NOMO-1 treated with DMSO at 0.1 percent for 48 hours (cell line): ENCODE data around the gene ZNF804B.

Experiments used
- DNase-seq: peaks from one replicate; lab custom pipeline; 2025; ENCODE audit not compliant: unreplicated experiment; lab: John Stamatoyannopoulos, UW

ZNF804B gene

DNA sequence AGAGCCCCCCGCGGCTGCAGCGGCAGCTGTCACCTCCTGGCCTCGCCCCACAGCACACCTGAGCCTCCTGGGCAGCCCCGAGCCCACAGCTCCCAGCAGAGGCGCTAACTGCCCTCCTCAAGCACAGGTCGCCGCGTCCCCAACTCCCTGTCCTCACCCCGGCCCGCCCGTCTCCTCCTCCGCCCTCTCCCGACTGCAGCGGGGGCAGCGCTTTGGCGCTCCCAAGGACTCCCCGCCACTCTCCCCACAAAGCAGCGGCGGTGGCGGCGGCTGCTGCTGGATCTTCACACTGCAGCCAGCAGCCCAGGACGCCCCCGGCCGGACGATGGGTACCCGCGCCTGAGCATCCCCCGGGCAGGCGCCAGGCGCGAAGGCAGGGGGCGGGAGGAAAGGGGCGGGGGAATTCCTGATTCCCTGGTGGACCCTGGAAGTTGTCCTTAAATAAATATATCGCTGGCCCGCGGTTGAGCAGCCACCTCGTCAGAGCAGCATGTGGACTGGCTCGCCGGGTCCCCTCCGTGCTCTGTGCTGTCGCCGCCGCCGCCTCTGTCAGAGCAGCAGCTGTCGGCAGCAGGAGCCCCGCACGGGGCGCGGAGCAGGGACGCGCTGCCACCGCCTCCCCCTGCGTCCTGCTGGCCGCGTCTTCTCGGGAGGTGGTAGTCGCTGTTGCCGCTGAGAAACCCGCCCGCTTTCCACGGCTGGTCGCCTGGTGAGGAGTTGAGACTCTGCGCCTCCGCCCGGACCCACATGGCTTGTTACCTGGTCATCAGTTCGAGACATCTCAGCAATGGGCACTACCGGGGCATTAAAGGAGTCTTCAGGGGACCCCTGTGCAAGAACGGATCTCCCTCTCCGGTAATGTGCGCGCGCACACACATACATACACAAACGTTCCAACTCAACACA, at the start of gene ZNF804B:
TSS of gene ZNF804B (plus strand) at position 471 of the 906 bp plus-strand sequence. CDS start at position 748, 277 bp downstream.
- no peak for DNase-seq

DNA sequence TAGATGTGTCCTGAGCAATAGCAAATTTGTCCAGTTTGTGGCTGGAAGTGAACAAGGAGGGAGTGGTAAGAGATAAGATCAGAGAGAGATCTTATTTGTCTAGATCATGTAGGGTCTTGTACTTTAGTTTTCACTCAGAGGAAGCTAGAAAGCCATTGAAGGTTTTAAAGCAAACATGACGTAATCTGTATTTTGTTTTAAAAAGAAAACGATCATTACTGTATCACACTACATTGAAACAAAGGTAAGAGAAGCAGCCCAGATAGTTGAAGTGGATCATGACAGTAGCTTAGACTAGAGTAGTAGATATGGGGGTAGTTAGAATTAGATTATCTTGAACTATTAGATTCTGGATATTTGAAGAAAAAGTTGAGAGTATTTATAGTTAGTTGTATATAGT, 23.6 kb upstream of the ZNF804B start:
- DNase-seq = no peak

DNA sequence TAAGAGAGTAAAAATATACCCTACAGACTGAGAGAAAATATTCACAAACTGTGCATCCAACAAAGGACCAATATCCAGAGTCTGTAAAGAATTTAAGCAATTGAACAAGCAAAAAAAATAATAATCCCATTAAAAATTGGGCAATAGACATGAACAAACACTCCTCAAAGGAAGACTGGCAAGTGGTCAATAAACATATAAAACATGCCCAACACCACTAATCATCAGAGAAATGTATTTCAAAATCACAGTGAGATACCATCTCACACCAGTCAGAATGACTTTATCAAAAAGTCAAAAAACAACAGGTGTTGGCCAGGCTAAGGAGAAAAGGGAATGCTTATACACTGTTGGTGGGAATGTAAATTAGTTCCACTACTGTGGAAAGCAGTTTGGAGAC, 21.9 kb upstream of the ZNF804B start:
- DNase-seq = no peak

DNA sequence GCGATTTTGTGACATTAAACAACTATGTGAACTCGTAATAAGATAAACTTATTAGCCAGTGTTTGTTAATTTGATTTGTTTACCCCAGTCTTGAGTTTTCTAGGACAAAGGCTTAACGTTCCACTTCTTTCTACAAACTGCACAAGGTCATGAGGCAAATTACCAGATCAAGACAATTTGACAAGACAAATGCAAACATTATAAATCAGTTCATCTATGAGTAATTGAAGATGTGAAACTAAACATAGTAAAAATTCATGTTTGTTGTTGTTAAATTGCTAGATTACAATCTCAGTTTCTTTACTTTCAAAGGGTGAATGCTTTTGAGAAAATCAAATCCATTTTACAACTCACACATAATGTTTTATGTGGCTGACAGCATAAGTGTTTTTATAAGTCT, 13.4 kb upstream of the ZNF804B start:
- no peak for DNase-seq

DNA sequence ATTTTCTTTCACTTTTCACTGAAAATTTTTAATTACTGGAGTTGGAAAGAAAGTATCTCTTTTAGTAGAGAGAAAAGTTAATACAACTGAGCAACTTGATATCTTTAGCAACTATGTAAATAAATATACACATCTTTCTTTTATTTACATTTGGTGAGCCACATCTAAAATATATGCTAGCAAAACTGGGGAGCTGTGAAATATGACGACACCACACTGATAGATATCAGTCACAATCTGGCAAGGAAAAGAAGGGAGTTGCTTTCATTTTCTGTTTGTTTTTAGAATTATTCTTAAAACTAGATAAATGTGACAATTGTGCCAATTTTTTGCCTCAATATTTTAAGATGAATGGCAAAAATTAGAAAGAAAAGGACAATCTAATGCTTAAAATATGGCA, 2.7 kb upstream of the ZNF804B start:
- DNase-seq = no peak

DNA sequence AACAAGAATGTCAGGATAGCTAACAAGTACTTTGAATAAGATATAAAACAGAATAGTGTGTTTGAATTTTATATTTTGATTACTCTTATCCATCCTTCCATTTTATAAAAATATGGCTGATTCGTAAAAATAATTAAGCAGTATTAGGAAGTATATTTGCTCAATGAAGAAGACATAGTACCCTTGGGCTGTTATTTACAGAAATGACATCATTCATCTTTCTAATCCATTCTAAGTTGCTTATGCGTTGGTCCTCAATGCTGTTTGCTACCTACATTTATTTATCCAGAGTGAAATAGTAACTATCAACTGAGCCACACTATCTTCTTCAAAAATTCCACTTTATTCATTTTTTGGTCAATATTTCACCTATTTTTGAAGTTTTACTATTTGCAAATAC, 2.1 kb upstream of the ZNF804B start:
- no peak for DNase-seq

DNA sequence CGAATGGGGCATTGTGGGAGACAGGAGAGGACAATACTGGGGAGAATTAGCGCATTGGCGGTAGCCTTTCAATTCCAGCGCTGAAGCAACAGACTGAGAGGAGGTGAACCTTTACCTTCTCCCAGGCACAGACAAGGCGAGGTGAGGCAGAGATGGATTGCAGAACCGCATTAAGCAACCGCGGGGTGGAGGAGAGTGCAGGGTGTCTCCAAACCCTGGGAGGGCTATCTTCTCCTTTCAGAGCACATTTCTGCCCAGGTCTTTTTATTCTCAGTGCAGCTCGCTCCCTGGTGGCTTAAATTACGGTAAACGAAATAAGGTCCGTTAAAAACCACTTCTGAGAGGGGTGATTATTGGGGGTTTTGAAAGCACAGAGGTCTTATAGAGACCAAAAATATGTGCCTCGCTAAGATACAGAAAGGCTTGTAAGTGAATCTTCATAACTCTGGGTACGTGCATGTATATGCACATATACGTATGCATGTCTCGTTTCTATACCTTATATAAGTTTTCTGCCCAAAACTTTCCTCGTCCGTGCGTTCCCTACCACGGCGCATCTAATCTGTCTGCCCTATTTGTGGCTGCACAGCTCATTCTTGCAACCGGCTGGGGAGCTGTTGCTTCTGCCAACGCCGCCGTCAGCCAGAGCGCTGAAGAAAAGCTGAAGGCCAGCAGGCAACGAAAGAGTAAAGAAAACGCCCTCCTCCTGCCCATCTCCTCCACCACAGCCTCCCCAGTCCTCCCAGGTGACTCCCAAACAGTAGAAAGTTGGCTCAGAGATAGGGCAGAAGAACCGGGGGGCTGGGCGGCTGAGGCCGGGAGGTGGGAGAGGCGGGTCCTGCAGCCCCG, 895 bp upstream of the ZNF804B start:
- no peak for DNase-seq

DNA sequence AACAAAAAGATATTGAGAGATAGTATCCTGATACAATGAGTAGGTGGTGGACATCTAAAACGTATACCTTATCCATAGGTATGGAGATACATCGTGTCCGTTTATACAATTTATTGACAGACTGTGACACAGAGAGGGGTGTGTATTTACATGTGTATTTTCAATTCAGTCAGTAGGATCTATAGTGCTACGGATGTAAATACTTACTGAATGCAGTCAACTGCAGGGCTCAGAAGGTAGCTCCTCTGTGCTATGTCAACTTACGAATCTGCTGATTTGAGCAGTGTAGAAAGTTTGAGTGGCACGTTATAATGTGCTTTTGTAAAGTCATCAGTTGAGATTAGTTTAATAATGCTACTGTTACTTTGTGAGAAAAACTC, 626 bp downstream of the ZNF804B start:
- DNase-seq = no peak

DNA sequence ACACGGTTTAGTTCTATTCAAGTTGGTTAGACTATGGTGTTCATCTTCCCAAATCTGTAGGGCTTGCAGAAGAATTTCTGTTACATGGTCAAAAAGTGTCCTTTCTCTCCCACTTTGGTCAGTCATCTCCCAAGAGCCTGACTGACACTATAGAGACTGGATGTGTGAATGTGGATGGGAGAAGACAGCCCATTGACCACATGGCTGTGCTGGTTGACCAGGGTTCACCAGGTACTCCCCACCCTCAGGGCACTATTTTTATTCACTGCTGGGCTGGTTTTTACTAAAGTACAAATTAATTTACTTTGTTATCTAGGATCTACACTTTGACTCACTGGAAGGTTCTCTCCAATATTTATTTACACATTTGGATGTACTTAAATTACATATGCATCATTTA, 2.3 kb downstream of the ZNF804B start:
- DNase-seq = no peak

DNA sequence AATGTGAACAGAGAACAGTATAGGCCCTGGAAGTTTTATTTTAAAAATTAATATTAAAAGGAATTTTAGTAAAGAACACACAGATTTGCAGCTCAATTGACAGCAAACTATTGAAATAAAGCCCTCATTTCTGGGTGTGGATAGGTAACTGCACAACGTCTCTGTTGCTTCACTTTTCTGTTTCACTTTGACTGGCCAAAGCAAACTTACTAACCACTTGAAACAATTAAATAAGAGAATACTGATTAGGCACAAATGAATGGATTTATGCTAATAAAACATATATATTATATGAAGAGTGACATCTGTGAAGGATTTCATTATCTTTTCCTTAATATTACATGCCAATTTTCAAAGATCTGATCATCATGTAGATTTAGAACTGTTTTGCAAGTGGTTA, 11.9 kb downstream of the ZNF804B start:
- no peak for DNase-seq

DNA sequence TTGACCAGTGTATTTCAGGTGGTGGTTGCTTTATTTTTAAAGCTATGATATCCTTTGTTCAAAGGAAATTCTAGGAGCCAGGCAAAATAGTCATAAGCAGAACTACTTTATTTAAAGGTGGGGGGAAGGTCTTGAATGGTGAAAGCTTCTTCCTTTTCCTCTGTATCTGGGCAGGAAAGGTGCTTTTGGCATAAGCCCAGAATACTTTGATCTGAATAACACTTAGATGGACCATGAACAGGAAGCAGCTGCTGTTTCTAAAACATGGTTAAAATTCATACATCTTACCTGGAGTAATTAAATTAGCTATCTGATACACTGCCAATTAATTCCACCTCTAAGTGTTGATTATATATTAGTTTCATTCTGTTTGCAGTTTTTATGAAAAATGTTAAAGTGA, 13.3 kb downstream of the ZNF804B start:
- DNase-seq = no peak

DNA sequence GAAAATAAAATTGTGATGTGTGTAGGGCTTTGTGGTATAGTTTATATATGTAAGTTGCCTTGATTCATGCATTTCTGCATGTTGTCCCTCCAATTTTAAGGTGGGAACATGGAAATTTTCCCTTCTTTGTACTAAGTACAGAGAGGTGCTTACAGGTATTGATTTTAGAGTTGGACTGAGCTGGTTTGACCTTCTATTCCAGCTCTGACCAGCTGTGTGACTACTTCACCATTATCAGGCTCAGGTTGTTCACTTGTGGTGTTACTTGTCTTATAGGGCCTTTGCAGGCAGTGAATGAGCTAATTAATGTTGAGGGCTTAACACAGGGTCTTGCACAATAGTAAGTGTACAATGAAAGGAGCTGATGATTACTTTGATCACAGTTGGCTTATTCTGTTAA, 16.3 kb downstream of the ZNF804B start:
- DNase-seq = no peak

DNA sequence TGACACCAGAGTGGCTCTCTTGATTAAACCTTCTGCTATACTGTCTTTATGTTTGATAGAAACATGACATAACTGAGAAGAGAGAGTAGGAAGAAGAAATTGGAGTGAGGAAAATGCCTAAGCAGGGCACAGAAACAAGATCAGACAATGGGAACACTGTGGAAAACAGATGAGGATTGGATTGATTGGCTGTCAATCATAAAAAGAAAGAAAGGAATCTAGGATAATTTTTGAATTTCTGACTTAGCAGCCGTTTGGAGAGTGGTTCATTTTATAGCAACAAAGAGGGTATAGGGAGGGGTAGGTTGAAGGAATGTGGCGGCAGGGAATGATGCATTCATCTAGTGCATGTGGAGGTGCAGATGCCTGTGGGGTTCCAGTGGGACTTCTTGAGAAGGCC, 28.3 kb downstream of the ZNF804B start:
- DNase-seq = no peak

DNA sequence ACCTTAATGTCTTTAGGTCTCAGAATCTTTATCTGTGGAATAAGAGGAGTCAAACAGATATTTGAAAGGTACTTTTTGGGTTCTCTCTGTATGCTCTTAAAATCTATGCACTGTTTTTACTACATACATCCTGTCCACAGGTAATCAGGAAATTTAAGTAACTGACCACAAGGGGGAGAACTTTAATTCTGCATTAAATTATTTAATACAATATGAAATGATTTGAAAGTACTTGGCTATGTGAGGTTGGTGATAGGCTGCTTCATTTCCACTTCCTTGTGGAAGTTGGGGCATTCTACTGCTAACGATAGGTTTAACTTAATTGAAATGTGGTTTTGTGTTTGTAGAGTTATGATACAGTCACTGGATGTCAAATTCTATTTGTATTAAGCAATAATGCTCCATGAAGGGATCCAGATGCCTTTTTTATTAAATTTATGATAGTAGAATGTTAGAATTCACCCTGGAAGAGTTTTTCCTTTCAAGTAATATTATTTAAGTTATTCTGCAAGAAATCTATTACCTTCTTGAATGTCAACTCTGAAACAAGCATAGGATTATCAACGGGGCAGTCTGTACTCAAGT, 30.1 kb downstream of the ZNF804B start:
- DNase-seq = peak; percentile 44

DNA sequence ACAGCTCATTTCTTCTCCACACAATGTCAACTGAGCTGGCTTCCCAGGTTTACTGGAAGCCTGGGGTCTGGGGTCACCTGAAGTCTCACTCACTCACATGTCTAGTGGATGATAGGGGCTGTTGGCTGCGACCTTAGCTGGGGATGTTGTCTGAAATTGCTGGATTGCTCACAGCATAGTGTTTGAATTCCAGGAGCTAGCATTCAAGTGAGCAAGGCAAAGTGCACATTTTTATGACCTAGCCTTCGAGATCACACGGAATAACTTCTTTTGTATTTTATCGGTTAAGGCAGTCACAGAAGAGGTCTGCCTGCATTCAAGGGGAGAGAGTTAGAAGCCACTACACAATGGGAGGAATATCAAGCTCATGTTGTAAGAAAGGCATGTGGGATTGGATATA, 32.4 kb downstream of the ZNF804B start:
- no peak for DNase-seq

DNA sequence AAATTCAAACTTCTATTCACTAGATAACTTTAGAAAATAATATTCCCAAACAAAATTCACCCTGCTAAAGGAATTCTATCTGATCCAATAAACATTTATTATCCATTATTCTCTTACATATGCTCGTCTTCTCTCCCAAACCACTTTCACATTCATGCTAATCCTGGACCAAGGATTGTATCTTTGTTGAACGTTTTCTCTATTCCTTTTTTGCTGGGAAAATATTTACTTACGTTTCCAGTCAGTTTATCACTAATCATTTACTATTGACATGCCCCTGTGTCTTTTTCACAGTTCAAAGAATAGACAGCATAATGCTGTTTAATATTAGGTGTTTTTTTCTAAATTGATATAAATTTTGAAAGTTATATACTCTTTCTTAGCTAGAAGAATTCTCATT, 32.9 kb downstream of the ZNF804B start:
- no peak for DNase-seq

DNA sequence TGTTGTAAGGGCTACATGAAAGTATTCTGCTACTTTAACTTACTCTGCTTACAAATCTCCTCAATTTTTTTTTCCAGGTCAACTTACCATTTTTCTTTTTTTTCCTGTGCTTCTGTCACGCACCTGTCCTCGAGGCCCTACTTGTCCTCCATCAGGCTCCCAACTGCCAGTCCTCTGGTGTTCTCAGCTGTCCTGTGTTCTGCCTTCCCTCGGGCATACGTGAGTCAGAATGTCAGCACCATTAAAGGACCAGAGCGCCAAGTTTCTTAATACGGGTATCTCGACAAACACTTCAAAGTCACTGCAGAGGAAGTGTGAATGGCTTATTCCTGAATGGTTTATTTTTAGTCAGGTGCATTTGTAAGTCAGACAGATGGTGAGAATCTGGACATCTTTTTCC, 36.1 kb downstream of the ZNF804B start, which contains the start of gene TEX47:
TSS of gene TEX47 (minus strand) at position 185 of the 400 bp plus-strand sequence. CDS start 795 bp downstream, outside the sequence.
- DNase-seq = no peak

DNA sequence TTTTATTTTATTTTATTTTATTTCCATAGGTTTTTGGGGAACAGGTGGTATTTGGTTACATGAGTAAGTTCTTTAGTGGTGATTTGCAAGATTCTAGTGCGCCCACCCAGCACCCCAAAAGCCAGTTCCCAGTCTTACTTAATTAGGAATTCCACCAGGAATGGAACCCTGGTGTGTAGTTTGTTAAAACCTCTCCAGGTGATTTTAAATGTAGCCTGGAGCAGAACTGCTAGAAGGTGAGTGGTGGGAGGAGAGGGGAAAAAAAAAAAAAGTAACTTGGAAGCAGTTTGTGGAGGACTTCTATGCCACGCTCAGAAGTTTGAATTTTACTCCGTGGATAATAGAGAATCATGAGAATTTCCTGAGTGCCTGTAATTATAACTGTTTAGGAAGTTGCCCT, 41.5 kb downstream of the ZNF804B start:
- DNase-seq = no peak

DNA sequence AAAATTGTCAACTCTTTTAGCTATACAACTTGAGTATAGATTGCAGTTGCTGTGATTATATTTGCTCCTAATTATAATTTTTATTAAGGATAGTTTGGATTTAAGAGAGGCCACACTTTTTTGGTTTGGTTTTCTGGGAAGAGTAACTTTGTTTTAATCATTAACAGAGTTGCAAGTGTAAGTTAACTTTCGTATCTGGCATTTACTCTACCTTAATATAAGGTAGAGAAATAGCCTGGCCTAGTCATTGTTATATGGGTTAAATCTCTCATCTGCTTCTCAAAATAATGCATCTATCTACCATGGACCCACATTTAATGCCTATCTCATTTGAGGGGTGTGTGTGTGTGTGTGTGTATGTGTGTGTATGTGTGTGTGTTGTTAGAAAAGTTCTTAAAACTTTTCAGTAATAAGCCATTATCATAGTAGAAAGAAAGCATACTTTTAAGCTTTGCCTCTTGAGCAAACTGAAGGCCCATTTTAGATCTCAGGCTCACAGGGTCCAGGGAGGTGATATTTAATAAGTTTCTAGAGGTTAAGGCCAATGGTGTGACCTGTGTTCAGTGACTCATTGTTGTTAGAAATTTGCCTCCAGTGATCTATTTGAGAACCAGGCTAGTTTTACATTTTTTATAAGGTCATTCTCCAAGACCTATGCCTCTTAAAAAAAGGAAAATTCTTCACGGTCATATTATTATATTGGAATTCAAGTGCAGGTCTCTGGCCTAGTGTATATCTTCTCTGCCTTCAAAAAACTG, 47.0 kb downstream of the ZNF804B start:
- DNase-seq = no peak

DNA sequence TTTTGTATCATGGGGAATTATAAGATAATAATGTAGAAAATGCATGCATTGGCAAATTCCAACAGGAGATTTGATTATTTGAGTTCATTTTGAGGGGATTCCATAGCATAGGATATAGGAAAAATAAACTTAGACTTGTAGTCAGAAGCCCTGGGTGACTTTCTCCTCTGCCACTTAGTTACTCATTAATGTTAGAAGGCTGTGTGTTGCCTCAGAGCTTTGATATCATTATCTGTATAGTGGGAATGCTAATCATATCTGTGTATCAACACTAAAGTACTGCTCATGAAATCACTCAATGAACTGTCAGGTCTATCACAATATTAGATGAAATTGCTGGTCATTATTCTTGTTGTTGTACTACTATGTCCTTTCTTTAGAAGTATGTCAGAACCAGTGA, 59.1 kb downstream of the ZNF804B start:
- no peak for DNase-seq

DNA sequence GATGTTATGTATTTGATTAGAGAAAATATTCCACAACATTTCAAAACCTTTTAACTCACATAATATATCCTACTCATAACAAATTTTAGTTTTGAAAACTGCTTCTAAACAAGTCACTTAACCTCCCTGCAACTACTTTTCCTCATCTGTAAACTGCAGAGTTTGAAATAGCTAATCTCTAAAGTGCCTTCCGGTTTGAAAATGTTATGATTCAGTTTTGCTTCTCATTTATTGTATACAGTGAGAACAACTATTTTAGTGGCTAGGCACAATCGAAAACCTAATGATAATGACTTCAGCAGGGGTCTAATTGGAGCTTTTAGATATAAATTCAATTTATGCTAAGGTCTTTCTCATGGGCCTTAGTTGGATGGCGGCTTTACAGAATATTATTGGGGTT, 66.7 kb downstream of the ZNF804B start:
- DNase-seq = no peak
